Endometrial microvascular endothelial cells (primary cell): ENCODE data around the gene CD2. TPM values are rescaled to one million over a fixed set of nuclear protein-coding genes. Genes with fewer than 3 reads are reported as not detected.

Source experiments
- in situ Hi-C: cut with HindIII; loops from 2 replicates; pipeline ENCODE4 v1.10.0; 2017; ENCODE audit warnings: low sequenced_read_pairs, low pct_unique_long_range_greater_than_20kb; ENCODE audit errors: inconsistent ontology term
- total RNA-seq: library from RNA; depleted of rRNA; stranded (reverse); fragments of >200 nt; gene quantifications from one replicate; pipeline ENCODE4 v1.2.3, GENCODE V29; 2015; ENCODE audit errors: inconsistent ontology term

CD2 gene
- total RNA-seq, 1 donor from 2014 or later, result not detected

DNA sequence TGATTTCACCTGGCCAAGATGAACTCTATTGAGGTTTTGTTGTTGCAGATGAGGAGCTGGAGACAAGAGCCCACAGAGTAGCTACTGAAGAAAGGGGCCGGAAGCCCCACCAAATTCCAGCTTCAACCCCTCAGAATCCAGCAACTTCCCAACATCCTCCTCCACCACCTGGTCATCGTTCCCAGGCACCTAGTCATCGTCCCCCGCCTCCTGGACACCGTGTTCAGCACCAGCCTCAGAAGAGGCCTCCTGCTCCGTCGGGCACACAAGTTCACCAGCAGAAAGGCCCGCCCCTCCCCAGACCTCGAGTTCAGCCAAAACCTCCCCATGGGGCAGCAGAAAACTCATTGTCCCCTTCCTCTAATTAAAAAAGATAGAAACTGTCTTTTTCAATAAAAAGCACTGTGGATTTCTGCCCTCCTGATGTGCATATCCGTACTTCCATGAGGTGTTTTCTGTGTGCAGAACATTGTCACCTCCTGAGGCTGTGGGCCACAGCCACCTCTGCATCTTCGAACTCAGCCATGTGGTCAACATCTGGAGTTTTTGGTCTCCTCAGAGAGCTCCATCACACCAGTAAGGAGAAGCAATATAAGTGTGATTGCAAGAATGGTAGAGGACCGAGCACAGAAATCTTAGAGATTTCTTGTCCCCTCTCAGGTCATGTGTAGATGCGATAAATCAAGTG, 14.3 kb downstream of the CD2 start:
- in situ Hi-C loops, result no loop called here

DNA sequence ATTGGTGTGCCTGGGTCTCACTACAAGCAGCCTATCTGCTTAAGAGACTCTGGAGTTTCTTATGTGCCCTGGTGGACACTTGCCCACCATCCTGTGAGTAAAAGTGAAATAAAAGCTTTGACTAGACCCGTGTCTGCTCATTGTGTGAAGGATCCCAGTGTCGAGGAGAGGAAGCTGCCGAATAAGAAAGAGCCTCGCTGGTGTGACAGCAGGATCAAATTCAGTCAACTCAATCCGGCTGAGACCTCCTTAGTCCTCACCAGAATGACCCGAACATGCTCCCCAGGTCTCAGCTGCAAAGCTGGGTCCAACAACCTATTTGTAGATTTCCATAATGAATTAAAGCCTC, 14.8 kb downstream of the CD2 start:
- in situ Hi-C loops, result no loop called here

DNA sequence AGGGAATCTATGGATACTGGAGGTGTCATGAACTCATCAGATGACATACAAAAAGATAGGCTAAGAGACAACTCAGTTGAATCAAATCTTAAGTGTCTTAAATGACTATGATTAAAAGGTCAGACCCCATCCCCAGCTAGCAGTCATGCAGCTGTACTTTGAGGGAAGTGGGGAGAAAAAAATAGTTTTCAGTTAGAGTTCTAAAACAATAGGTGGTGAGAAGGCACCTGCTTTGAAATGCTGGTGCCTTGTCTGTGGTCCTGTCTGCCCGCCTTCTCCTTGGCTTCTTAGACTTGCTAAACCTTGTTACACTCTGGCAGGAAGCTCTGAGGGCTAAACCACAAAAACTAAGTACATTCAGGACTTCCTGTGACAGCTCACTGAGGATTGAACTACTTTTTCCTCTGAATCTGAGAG, 15.3 kb downstream of the CD2 start:
- in situ Hi-C loops, result no loop called here

DNA sequence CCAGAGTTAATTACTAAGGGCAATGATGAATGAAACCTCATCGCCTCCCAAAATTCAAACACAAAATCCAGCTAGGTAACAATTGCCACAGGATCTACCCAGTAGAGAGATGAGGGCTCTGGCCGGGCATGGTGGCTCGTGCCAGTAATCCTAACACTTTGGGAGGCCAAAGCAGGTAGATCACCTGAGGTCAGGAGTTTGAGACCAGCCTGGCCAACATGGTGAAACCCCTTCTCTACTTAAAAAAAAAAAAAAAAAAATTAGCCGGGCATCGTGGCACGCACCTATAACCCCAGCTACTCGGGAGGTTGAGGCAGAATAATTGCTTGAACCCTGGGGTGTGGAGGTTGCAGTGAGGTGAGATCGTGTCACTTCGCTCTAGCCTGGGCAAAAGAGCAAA, 15.8 kb downstream of the CD2 start:
- in situ Hi-C loops, result no loop called here

DNA sequence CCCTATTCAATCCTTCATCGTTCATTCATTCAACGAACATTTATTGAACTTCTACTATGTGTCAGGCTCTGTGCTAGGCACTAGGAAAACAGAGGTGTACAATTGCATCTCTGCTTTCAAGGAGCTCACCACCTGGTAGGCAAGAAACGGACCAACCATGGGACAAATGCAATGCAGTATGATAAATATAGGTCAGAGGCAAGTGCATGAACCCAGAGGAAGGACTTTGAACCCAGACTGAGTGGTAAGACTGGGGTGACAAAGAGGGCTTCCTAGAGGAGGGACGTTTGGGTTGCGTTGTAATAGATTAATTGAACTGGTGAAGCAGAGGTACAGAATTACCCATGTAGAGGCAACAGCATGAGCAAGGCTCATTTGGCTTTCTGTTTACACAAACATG, 16.4 kb downstream of the CD2 start:
- in situ Hi-C loops, result no loop called here

DNA sequence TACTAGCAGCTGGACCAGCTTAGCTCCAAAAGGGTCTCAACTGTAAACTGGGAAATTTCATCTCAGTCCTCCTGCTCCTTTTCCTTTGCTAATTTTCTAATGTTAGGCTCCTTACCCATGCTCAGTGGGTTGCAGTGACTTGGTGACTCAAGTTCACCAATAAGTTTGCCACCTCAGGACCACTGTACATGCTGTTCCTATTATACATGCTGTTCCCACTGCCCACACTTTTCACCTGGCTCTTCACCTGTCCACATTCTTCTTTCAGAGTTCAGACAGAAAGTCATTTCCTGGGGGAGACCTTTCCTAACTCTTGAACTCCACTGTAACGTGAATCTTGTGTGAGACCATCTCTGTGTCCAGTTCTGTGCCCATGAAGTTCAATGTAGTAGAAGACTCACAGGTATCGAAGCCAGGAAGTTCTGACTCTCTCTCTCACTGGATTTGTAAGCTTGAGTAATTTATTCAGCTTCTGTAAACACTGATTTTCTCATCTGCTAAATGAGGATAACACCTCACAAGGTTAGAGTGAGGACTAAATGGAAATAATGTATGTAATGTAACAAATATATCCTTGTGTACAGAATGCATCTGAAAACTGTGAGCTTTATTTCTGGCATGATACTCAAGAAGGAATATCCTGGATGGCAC, 17.9 kb downstream of the CD2 start:
- in situ Hi-C loops, result no loop called here

DNA sequence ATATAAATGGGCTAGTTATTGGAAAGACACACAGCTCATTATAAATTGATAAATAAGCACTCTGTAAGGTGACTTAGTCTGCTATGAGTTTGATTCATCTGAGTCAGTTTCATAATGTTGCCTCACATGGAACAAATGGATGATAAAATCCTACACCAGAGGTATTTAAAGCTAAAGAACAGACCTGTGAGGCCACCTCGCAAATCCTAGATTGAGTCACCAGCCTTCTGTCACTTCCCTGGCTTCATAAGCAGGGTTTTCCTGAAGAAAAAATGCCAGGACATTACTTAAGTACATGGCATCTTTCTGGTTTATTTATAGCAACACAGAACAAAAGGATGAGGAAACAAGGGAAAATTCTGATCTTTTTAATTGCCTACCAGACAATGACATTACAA, 18.4 kb downstream of the CD2 start:
- in situ Hi-C loops, result no loop called here

DNA sequence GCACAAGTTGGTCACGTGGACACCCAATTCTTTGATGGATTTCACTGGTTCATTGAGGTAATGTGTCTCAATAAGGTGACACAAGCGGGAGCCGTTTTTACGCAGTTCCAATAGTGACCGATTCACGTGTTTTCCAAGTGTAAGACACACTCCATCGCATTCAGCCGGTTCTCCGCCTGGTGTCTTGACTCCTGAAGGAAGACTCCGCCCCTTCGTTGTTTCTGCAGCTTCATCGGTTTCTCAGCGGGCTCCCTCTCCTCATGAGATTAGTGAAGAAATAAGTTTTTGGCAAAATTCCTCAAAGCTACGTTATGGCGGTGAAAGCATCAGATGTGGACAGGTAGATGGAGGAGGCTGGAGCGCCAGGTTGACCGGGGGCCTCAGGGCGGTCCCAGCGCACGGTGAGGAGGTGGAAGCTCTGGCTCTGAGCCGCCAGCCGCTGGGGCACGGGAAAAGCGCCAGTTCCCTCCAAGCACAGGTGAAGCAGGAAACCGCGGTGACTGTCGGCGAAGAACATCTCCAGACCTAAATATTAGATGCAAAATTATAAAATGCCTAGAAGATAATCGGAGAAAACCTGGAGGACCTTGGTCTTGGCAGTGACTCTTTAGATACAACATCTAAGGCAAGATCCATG, 21.0 kb downstream of the CD2 start:
- in situ Hi-C loops, result no loop called here

DNA sequence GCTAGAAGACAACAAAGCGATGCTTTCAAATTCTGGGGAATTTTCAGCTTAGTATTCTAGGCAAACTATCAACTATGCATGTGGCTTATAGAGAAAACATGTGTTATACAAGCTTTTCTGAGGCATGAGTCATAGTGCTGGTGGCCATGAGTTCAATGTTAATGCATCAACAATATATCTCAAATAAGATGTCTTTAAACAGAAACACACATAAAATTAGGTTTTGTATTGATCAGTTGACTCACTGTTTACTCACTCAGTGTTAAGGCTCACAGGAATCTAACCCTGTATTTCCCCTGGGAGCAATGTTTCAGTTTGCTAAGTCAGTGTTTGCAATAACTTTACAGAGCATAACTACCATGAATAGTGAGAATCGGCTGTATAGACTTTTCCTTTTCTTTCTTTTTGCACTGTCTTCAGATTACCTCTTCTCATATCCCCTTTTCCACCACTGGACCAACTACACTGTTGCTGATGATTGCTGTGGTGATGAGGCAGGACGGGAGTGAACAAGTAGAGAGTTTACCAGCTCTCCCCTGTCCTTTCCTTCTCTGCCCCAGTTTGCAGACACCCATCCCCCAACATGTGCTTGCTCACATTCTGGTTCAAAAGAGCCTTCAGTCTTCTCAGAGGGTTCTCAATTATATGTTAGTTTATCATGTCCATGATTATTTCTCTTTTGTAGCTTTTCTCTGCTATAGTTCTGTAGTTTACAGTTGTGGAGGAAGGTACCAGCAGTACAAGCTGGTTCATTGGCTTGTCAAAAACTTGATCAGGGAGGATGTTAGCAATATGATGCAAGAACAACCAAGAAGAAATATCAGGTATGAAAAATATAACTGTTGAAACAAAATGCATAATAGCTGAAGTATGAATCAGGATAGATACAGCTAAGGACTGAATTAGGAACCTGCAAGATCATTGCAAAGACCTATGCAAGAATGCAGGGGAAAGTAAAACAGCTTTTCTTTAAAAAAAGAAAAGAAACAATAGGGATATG, 23.9 kb downstream of the CD2 start:
- in situ Hi-C loops, result no loop called here

DNA sequence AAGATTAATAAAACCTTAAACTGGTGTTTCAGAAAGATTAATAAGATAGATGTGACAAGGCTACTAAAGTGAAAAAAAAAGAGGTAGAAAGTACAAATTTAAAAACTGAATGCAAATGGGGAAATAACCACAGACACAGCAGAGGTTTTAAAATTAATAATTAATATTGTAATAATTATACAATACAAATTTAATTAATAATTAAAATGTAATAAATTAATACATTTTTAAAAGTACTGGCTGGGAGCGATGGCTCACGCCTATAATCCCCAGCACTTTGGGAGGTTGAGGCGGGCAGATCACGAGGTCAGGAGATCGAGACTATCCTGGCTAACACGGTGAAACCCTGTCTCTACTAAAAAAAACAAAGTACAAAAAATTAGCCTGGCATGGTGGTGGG, 26.8 kb downstream of the CD2 start:
- in situ Hi-C loops, result no loop called here

DNA sequence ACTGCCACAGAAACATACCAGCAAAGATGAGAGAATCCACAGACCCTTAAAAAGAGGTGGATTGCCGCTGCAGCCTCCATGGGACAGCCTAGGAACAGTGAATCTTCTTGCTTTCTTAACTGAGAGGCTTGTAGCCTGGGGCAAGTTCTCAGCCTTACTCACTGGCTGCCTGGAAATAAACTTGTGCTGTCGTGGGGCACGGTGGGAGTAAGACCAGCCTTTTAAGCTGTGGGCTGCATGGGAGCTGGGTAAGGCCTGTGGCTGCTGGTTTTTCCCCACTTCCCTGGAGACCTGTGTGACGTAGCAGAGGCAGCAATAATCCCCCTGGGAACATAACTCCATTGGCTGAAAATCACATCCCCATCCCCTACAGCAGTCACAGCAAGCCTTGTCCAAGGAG, 30.8 kb downstream of the CD2 start:
- in situ Hi-C loops, result no loop called here

DNA sequence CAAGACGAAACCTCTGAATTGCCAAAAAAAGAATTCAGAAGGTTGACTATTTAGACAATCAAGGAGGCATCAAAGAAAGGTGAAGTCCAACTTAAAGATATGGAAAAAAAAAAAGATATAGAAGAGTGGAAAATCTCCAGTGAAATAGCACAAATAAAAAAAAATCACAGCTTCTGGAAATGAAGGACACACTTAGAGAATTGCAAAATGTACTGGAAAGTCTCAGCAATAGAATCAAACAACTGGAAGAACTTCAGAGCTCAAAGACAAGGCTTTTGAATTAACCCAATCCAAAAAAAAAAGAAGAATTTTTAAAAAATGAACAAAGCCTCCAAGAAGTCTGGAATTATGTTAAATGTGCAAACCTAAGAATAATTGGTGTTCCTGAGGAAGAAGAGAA, 31.8 kb downstream of the CD2 start:
- in situ Hi-C loops, result no loop called here

DNA sequence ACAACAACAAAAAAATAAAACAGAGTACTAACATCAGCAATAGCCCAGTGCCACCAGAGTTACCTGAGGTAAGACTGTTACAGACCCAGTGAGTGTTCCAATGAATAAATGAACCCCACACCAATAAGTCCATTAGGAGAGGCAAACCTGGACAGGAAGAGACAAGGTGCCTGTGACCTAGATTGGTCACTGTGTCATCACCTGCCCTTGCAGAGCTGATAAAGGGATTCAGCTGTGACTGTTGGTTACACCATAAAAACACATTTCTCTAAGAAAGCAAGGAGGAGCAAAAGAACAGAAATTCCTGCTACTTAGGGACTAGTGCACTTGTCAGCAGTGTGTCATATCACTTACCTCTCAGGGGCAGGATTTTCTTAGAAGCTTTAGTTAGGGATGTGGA, 37.5 kb downstream of the CD2 start:
- in situ Hi-C loops, result no loop called here

DNA sequence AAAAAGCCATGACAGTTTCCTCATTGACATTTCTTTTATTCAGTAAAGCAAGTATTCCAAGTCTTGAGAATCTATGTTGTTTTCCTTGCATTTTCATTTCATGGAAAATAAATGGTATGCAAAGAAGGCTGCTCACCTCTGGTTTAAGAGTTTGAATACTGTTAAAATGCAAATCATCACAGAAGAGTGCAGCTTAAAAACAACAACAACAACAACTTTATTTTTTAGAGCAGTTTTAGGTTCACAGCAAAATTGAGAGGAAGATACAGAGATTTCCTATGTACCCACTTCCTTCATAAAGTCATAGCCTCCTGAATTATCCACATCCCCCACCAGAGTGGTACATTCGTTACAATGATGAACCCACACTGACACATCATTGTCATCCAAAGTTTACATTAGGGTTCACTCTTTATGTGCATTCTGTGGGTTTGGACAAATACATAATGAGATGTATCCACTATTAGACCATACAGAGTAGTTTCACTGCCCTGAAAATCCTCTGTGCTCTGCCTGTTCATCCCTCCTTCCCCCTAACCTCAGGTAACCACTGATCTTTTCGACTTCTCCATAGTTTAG, 39.2 kb downstream of the CD2 start:
- in situ Hi-C loops, result no loop called here

DNA sequence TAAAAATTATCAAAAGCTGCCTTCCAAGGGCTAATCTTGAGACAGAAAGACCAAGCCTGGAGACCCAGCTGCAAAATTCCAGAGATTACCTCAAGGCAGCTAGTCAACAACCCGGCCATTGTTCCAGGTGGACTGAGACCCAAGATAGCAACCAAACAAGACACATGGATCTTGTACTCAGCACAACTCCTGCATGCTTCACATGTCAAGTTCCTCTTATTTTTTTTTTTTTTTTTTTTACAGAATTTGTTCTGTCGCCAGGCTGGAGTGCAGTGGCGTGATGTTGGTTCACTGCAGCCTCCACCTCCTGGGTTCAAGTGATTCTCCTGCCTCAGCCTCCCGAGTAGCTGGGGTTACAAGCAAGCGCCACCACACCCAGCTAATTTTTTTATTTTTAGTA, 40.1 kb downstream of the CD2 start:
- in situ Hi-C loops, result no loop called here

DNA sequence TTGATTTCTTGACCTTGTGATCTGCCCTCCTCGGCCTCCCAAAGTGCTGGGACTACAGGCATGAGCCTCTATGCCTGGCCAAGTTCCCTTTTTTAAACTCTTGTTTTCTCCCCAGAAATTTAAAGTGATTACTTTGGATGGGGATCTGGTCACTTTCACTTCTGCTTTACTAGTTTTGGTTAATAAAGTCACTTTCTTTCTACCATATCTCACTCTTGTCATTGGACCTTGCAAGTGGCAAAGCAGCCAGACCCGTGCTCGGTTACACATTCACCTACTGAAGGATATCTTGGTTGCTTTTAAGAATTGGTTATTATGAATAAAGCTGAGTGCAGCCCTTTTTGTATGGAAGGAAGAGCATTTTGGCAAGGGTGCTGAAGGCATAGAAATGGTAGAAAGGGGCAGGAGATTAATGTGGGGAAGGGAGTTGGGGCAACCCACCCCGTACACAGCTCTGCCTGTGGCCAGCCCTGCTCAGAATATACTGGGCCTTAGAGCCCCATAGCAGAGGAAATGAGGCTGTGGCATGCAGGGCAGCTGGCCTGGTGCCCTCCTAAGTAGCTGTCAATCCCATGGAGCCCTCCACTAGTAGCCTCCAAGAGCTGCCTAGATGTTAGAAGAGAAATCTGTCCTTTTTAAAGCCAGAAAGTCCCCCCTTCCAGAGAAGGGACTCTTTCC, 40.7 kb downstream of the CD2 start:
- in situ Hi-C loops, result no loop called here

DNA sequence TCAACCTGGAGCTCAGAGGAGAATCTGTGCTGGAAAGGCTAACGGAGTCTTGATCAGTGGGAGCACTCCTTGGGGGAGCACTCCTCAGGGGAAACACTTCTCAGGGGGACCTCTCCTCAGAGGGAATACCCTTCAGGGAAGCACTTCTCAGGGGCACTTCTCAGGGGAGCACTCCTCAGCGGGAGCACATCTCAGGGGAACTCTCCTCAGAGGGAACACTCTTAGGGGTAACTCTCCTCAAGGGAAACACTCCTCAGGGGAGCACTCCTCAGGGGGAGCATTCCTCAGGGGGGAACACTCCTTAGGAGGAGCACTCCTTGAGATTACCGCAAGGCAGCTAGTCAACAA, 41.2 kb downstream of the CD2 start:
- in situ Hi-C loops, result no loop called here

DNA sequence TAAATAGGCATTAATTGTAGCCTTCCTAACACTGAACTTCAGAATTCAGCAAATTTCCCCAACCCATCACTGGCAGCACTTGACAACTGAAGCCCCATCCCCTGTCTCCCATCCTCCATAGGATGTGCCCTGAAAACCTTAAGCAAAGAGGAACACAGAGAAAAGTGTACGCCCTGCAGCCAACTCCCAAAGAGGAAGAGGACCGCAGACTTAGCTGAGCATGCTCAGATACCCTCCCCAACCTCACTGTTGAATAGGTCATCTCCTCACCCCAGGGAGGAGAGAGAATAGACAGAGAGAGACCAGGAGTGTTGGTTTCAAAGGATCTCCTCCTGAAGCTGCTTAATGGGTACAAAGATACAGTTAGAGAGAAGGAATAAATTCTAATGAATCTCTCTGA, 50.5 kb downstream of the CD2 start:
- in situ Hi-C loops, result no loop called here

DNA sequence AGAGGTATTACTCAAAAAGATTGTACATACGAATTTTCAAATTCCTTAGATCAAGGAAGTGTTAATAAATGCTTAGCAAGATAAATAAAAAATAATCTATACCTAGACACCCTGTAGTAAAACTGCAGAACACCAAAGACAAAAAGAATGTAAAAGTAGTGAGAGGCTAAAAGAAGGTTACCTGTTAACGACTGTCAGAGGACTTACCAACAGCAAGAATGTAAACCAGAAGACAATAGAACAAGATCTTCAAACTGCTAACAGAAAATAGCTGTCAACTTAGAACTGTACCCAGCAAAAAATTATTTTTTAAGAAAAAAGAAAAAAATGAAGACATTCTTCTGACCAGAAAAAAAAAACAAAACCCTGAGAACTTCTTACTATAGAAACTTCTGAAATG, 51.2 kb downstream of the CD2 start:
- in situ Hi-C loops, result no loop called here
